HCT116 (cell line): ENCODE results near the gene MEG3. TPM values are rescaled to one million over a fixed set of nuclear protein-coding genes. Genes with fewer than 3 reads are reported as not detected.

Source experiments
- ATAC-seq: fragments of 200-7000 bp; cut with Tn5 transposase; 2 replicates; pipeline ENCODE4 v1.9.1; 2020; ENCODE audit warnings: mild to moderate bottlenecking, moderate library complexity
- BruUV-seq: library from RNA; stranded (reverse); fragments of 400-500 nt; replicated peaks from 2 replicates; lab custom pipeline; 2021; lab: Mats Ljungman, UMichigan
- CTCF ChIA-PET: fragments of 300-600 bp; sonication (Branson Sonifier 250); formaldehyde crosslinking; loops from one replicate; lab custom pipeline; 2021; ENCODE audit warnings: antibody characterized with exemption; lab: Charles Lee
- POLR2A ChIA-PET: fragments of 300-600, 350-600 bp; sonication (Branson Sonifier 250); formaldehyde crosslinking; loops from one replicate; lab custom pipeline; 2021; ENCODE audit warnings: antibody characterized with exemption; lab: Charles Lee
- RAD21 ChIA-PET, 2 experiments: fragments of 300-600 bp; sonication (Branson Sonifier 250); formaldehyde crosslinking; loops; one replicate each; lab custom pipeline; 2023; ENCODE audit warnings: low total read pairs in 2 of 2; ENCODE audit not compliant: uncharacterized antibody in 2 of 2, unreplicated experiment in 2 of 2, low non-redundant PET in 1 of 2; lab: Charles Lee
- DNase-seq: peaks from one replicate; pipeline ENCODE4 v3.0.0-alpha.2; 2010; ENCODE audit warnings: low read depth, low spot score
- H2AFZ ChIP-seq: fragments of 200-600 bp; shearing (Covaris generic), sonication (generic); 2 replicates; pipeline ENCODE4 v1.6.1; 2017; ENCODE audit warnings: low read depth, mixed run types, mixed read lengths, antibody characterized with exemption, low read length; ENCODE audit not compliant: poor library complexity, severe bottlenecking
- H3K27ac ChIP-seq: 2 replicates; pipeline ENCODE4 v1.5.1; 2012; ENCODE audit warnings: low read depth, low read length
- H3K27me3 ChIP-seq: fragments of 200-600 bp; sonication (generic); 2 replicates; pipeline ENCODE4 v1.6.1; 2016; ENCODE audit warnings: mixed run types, low read length, mixed read lengths; ENCODE audit not compliant: insufficient read depth
- H3K36me3 ChIP-seq, 2 experiments: fragments of 200-500 bp in 1 of 2; fragments of 200-600 bp in 1 of 2; sonication (Bioruptor generic) in 1 of 2; sonication (generic) in 1 of 2; 2 replicates each; pipeline versions ENCODE4 v1.5.1 to v1.6.1; 2014 to 2016; ENCODE audit warnings: low read length in 2 of 2, inconsistent platforms in 1 of 2, mixed read lengths in 1 of 2, mixed run types in 1 of 2; ENCODE audit not compliant: insufficient read depth in 2 of 2, control insufficient read depth in 1 of 2
- H3K4me1 ChIP-seq, 2 experiments: fragments of 200-600 bp in 1 of 2; sonication (generic) in 1 of 2; 2 replicates each; pipeline versions ENCODE4 v1.5.1 to v1.6.1; 2012 to 2017; ENCODE audit warnings: low read length in 2 of 2, inconsistent platforms in 1 of 2, mild to moderate bottlenecking in 1 of 2, mixed read lengths in 1 of 2, mixed run types in 1 of 2, moderate library complexity in 1 of 2; ENCODE audit not compliant: insufficient read depth in 2 of 2, control insufficient read depth in 1 of 2
- H3K4me2 ChIP-seq: fragments of 200-600 bp; sonication (generic); 2 replicates; pipeline ENCODE4 v1.6.1; 2017; ENCODE audit warnings: mixed run types, low read length, mixed read lengths
- H3K4me3 ChIP-seq, 2 experiments: fragments of 200-600 bp in 1 of 2; sonication (generic) in 1 of 2; replicated peaks in 1 of 2; 2 replicates each; pipeline ENCODE4 v1.5.1; 2011 to 2016; ENCODE audit warnings: low read length in 2 of 2, control low read depth in 1 of 2, low read depth in 1 of 2, mild to moderate bottlenecking in 1 of 2, mixed read lengths in 1 of 2, mixed run types in 1 of 2
- H3K79me2 ChIP-seq: fragments of 200-600 bp; sonication (generic); 2 replicates; pipeline ENCODE4 v1.6.1; 2017; ENCODE audit warnings: mild to moderate bottlenecking, mixed run types, low read length, moderate library complexity, mixed read lengths; ENCODE audit not compliant: insufficient read depth
- H3K9ac ChIP-seq: fragments of 200-600 bp; sonication (generic); 2 replicates; pipeline ENCODE4 v1.6.1; 2016; ENCODE audit warnings: low read length, mixed read lengths
- H3K9me2 ChIP-seq: fragments of 200-600 bp; sonication (generic), shearing (Covaris generic); 2 replicates; pipeline ENCODE4 v1.6.1; 2017; ENCODE audit warnings: mixed run types, mild to moderate bottlenecking, moderate library complexity; ENCODE audit not compliant: insufficient read depth
- H3K9me3 ChIP-seq, 2 experiments: fragments of 200-500 bp in 1 of 2; fragments of 200-600 bp in 1 of 2; sonication (Bioruptor generic) in 1 of 2; sonication (generic) in 1 of 2; 2 replicates each; pipeline ENCODE4 v1.6.1; 2014 to 2017; ENCODE audit warnings: low read length in 2 of 2, mixed read lengths in 2 of 2, inconsistent platforms in 1 of 2, low read depth in 1 of 2, mild to moderate bottlenecking in 1 of 2, mixed run types in 1 of 2, moderate library complexity in 1 of 2; ENCODE audit not compliant: control insufficient read depth in 1 of 2, insufficient read depth in 1 of 2
- H4K20me1 ChIP-seq: fragments of 200-600 bp; sonication (generic), shearing (Covaris generic); 2 replicates; pipeline ENCODE4 v1.6.1; 2017; ENCODE audit warnings: mixed run types, mild to moderate bottlenecking, moderate library complexity; ENCODE audit not compliant: insufficient read depth
- EZH2phosphoT487 ChIP-seq: fragments of 200-600 bp; IDR thresholded peaks from 2 replicates; pipeline ENCODE4 v1.6.1; 2018; ENCODE audit warnings: antibody characterized with exemption, borderline replicate concordance
- JUND ChIP-seq: IDR thresholded peaks from 2 replicates; pipeline ENCODE4 v1.6.1; 2012
- MAX ChIP-seq: IDR thresholded peaks from 2 replicates; pipeline ENCODE4 v1.6.1; 2012
- REST ChIP-seq: IDR thresholded peaks from 2 replicates; pipeline ENCODE4 v1.6.1; 2012; ENCODE audit warnings: low read depth
- ZNF274 ChIP-seq: fragments of 200-500 bp; sonication (Bioruptor generic); IDR thresholded peaks from 2 replicates; pipeline ENCODE4 v1.6.1; 2014; ENCODE audit warnings: mild to moderate bottlenecking, low read depth, low read length, inconsistent platforms
- intact Hi-C: fragments of 100-400 bp; cut with micrococcal nuclease; formaldehyde crosslinking; loops from 2 replicates; pipeline ENCODE4 v1.10.0; 2022
- total RNA-seq: library from RNA; stranded (reverse); gene quantifications from one replicate; pipeline ENCODE4 v1.2.1, GENCODE V29; 2021; ENCODE audit not compliant: unreplicated experiment
- TF ChIP-seq, protein P1 (sequence below): IDR thresholded peaks from 2 replicates; pipeline ENCODE4 v1.6.1; 2012
- TF ChIP-seq, protein P2 (sequence below), 3 experiments: fragments of 200-600 bp in 1 of 3; sonication (generic) in 1 of 3; IDR thresholded peaks in 2 of 3; conservative IDR thresholded peaks in 1 of 3; 2 replicates each; pipeline ENCODE4 v1.5.1; 2012 to 2017; ENCODE audit warnings: low read depth in 2 of 3, low read length in 2 of 3, antibody characterized with exemption in 1 of 3, borderline replicate concordance in 1 of 3, control low read depth in 1 of 3, mild to moderate bottlenecking in 1 of 3, mixed read lengths in 1 of 3, mixed run types in 1 of 3, moderate library complexity in 1 of 3; ENCODE audit not compliant: insufficient read depth in 1 of 3

MEG3 gene
- total RNA-seq, 1 experiment from 2014 or later: 2.5 TPM

GRCh38 chr14:100820957-100821356 is 5.0 kb upstream of the MEG3 start:
- ATAC-seq: no peak
- no TSS peak for BruUV-seq
- H3K79me2 ChIP-seq: no peaks in the 10 kb centered on the region
- ChIA-PET CTCF (no interaction called here), POLR2A (no interaction called here), RAD21 (no interaction called here)
- DNase-seq: no peak
- intact Hi-C loops: no loop called here
- no peaks in the 10 kb centered on the region for H3K9me2 ChIP-seq
- H3K36me3 ChIP-seq: no peaks in the 10 kb centered on the region
- no peaks in the 10 kb centered on the region for H3K4me1 ChIP-seq
- H3K4me3 ChIP-seq: no peak overlapping the region
- no peak overlapping the region for H3K4me2 ChIP-seq
- no peak overlapping the region for H2AFZ ChIP-seq
- no peak overlapping the region for H3K27ac ChIP-seq
- H3K9ac ChIP-seq: no peak overlapping the region
- H3K9me3 ChIP-seq: no peaks in the 10 kb centered on the region
- TF ChIP-seq JUND (no peak), EZH2phosphoT487 (no peak), MAX (no peak)
- TF ChIP-seq, protein P1, sequence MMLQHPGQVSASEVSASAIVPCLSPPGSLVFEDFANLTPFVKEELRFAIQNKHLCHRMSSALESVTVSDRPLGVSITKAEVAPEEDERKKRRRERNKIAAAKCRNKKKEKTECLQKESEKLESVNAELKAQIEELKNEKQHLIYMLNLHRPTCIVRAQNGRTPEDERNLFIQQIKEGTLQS: no peak
- TF ChIP-seq, protein P2, sequence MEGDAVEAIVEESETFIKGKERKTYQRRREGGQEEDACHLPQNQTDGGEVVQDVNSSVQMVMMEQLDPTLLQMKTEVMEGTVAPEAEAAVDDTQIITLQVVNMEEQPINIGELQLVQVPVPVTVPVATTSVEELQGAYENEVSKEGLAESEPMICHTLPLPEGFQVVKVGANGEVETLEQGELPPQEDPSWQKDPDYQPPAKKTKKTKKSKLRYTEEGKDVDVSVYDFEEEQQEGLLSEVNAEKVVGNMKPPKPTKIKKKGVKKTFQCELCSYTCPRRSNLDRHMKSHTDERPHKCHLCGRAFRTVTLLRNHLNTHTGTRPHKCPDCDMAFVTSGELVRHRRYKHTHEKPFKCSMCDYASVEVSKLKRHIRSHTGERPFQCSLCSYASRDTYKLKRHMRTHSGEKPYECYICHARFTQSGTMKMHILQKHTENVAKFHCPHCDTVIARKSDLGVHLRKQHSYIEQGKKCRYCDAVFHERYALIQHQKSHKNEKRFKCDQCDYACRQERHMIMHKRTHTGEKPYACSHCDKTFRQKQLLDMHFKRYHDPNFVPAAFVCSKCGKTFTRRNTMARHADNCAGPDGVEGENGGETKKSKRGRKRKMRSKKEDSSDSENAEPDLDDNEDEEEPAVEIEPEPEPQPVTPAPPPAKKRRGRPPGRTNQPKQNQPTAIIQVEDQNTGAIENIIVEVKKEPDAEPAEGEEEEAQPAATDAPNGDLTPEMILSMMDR (IDR thresholded peaks at IDR 0.05 in 2 of 3, conservative IDR thresholded peaks at IDR 0.05 in 1 of 3; ENCODE audit: borderline replicate concordance in 1 of 3, insufficient read depth in 1 of 3, low read depth in 2 of 3, low read length in 2 of 3): no peak
- H4K20me1 ChIP-seq: no peaks in the 10 kb centered on the region
- H3K27me3 ChIP-seq: no peaks in the 10 kb centered on the region

DNA sequence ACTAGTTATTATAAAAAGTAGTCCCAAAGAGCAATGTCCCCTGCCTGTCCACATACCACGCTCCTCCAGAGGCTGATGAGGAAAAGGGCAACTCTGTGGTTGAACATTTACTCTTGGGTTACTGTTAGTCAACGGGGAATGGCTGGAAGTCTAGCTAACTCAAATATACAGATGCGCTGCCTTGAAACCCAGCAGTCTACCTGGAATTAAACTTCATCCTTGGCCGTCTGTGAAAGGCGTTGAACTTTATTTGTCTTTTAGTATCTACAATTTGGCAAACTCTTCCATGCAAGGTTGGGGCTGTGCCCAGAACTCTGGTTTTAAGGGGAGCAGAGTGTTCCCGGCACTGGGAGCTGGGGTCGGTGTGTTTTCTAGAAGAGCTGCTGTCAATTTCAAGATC is 3.9 kb upstream of the MEG3 start:
- Histone ChIP-seq H3K4me3 (no peak overlapping the region), H2AFZ (no peak overlapping the region), H3K9me3 (no peaks in the 10 kb centered on the region; a peak in 1 of 4 replicates), H3K27ac (no peak overlapping the region), H3K9me2 (no peaks in the 10 kb centered on the region), H3K27me3 (no peaks in the 10 kb centered on the region), H3K4me1 (no peaks in the 10 kb centered on the region), H3K9ac (no peak overlapping the region), H3K79me2 (no peaks in the 10 kb centered on the region), H4K20me1 (no peaks in the 10 kb centered on the region), H3K36me3 (no peaks in the 10 kb centered on the region), H3K4me2 (no peak overlapping the region)
- intact Hi-C loops: no loop called here
- RAD21 ChIA-PET: no interaction called here
- CTCF ChIA-PET: no interaction called here
- ATAC-seq: no peak
- no TSS peak for BruUV-seq
- no peak for DNase-seq
- POLR2A ChIA-PET: no interaction called here
- no peak for TF ChIP-seq ZNF274
- TF ChIP-seq REST: no peak
